ENCODE measurements around the gene RNPEP. TPM values are rescaled to one million over a fixed set of nuclear protein-coding genes. Genes with fewer than 3 reads are reported as not detected.

Gene RNPEP
- total and polyA plus RNA-seq, 4 donors, result 40.7 to 74.9 (median 47.5) TPM

DNA sequence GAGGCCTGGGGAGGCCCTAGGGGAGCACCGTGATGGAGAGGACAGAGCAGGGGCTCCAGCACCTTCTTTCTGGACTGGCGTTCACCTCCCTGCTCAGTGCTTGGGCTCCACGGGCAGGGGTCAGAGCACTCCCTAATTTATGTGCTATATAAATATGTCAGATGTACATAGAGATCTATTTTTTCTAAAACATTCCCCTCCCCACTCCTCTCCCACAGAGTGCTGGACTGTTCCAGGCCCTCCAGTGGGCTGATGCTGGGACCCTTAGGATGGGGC is 33.2 kb downstream of the RNPEP start:
- H3K36me3 ChIP-seq (ENCODE audit: control insufficient read depth in 4 of 4, insufficient read depth in 4 of 4, low read length in 4 of 4), result peaks cover 0 to 11% (median 0%) of the 10 kb centered on the region in 4 donors
- H3K4me1 ChIP-seq (ENCODE audit: control insufficient read depth in 5 of 5, insufficient read depth in 5 of 5, low read length in 5 of 5), result peaks cover 0 to 10% (median 0%) of the 10 kb centered on the region in 5 donors
- H3K27ac ChIP-seq (ENCODE audit: low read depth in 1 of 2, low read length in 1 of 2), result peak overlapping the region in 1 of 2 donors; percentile 51
- WGBS, 2 donors, result 66 to 67% methylated on average over 3 of the region's 3 CpGs
- DNase-seq, result no peak
- no peak overlapping the region for H3K9ac ChIP-seq (ENCODE audit: insufficient read depth in 1 of 2, low read length in 2 of 2)
- no peaks in the 10 kb centered on the region for H3K9me3 ChIP-seq (ENCODE audit: control insufficient read depth in 4 of 4, insufficient read depth in 3 of 4, low read length in 3 of 4)
- no peak for ATAC-seq (ENCODE audit: insufficient read depth, low FRiP score)
- H3K27me3 ChIP-seq (ENCODE audit: control insufficient read depth in 3 of 3, insufficient read depth in 3 of 3, low read length in 2 of 3), result no peaks in the 10 kb centered on the region
- no peak overlapping the region for H3K4me3 ChIP-seq
- TF ChIP-seq, protein P1, sequence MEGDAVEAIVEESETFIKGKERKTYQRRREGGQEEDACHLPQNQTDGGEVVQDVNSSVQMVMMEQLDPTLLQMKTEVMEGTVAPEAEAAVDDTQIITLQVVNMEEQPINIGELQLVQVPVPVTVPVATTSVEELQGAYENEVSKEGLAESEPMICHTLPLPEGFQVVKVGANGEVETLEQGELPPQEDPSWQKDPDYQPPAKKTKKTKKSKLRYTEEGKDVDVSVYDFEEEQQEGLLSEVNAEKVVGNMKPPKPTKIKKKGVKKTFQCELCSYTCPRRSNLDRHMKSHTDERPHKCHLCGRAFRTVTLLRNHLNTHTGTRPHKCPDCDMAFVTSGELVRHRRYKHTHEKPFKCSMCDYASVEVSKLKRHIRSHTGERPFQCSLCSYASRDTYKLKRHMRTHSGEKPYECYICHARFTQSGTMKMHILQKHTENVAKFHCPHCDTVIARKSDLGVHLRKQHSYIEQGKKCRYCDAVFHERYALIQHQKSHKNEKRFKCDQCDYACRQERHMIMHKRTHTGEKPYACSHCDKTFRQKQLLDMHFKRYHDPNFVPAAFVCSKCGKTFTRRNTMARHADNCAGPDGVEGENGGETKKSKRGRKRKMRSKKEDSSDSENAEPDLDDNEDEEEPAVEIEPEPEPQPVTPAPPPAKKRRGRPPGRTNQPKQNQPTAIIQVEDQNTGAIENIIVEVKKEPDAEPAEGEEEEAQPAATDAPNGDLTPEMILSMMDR (IDR thresholded peaks at IDR 0.05; ENCODE audit: control extremely low read depth, extremely low read depth), result no peak

DNA sequence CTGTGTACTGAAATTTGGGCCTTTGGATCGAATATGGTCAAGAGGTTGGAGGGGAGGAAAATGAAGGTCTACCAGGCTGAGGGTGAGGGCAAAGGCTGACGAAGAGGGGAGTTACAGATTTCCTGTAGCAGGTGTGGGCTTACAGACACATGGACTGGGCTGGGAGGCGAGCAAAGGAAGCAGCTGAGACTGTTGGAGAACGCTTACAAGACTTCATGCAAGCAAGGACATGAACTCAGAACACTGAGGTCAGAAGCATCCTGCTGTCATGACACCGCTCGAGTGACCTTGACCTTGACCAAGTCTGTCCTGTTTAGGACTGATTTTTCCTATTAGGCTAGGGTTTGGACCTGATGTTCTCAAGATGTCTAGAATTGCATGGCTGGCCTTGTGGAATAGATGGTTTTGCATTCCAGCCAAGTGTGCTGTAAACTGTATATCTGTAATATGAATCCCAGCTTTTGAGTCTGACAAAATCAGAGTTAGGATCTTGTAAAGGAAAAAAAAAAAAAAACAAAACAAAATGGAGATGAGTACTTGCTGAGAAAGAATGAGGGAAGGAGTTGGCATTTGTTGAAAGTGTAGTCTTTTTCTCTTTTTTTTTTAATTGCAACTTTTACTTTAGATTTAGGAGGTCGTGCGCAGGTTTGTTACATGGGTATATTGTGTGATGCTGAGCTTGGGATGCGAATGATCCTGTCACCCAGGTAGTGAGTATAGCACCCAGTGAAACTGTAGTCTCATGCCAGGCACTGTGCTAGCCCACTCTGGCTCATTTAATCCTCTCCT is 33.8 kb downstream of the RNPEP start:
- no peak overlapping the region for H3K9ac ChIP-seq (ENCODE audit: insufficient read depth in 1 of 2, low read length in 2 of 2)

DNA sequence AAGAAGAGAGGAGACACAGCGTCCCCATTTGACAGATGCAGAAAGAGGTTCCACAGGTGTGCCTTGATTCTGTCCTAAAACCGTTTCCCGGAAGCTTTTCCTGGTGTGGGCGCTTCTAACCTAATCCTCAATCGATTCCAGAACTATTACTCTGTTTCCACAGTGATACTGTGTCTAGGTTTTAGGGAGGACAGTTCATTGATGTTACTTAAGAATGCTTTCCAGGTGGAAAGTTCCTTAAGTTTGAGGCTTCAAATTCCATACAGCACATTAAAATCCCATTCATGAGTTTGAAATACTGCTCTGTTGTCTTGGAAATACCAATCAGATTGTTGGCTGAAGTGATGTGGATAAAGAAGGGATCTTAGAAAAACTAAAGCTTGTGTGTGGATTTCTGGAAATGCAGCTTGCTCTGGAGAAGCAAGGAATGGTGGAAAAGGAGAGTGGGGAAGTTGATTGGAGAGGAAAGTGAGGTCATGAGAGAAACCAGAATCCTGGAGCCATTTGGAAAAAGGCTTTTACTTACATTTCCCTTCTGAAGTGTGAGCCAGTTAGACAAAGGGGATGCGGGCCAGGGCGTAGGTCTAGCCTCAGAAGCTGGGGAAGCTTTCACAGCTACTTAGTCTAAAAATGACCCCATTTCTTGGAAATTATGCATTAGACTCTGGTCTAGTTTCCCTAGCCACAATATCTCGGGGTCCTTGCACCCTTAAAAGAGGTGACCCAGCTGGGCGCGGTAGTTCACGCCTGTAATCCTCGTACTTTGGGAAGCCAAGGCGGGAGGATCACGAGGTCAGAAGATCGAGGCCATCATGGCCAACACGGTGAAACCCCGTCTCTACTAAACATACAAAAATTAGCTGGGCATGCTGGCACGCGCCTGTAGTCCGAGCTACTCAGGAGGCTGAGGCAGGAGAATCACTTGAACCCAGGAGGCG is 34.6 kb downstream of the RNPEP start:
- DNase-seq, result peak in 1 of 3 donors; percentile 18
- peaks cover 0 to 10% (median 0%) of the 10 kb centered on the region in 5 donors for H3K4me1 ChIP-seq (ENCODE audit: control insufficient read depth in 5 of 5, insufficient read depth in 5 of 5, low read length in 5 of 5)
- no peaks in the 10 kb centered on the region for H3K27me3 ChIP-seq (ENCODE audit: control insufficient read depth in 3 of 3, insufficient read depth in 3 of 3, low read length in 2 of 3)
- peaks cover 0 to 11% (median 0%) of the 10 kb centered on the region in 4 donors for H3K36me3 ChIP-seq (ENCODE audit: control insufficient read depth in 4 of 4, insufficient read depth in 4 of 4, low read length in 4 of 4)
- H3K27ac ChIP-seq (ENCODE audit: low read depth in 1 of 2, low read length in 1 of 2), result peak overlapping the region in 1 of 2 donors; percentile 81
- TF ChIP-seq, protein P1 (IDR thresholded peaks at IDR 0.05; ENCODE audit: control extremely low read depth, extremely low read depth), result no peak
- no peak overlapping the region for H3K4me3 ChIP-seq
- no peak overlapping the region for H3K9ac ChIP-seq (ENCODE audit: insufficient read depth in 1 of 2, low read length in 2 of 2)
- 76 to 96% methylated on average over 21 of the region's 21 CpGs for WGBS, 2 donors
- ATAC-seq (ENCODE audit: insufficient read depth, low FRiP score), result no peak
- H3K9me3 ChIP-seq (ENCODE audit: control insufficient read depth in 4 of 4, insufficient read depth in 3 of 4, low read length in 3 of 4), result no peaks in the 10 kb centered on the region

More for the DNA sequence above, 33.8 kb downstream of the RNPEP start:
- H3K27me3 ChIP-seq (ENCODE audit: control insufficient read depth in 3 of 3, insufficient read depth in 3 of 3, low read length in 2 of 3), result no peaks in the 10 kb centered on the region
- ATAC-seq (ENCODE audit: insufficient read depth, low FRiP score) (no peak), DNase-seq (peak in 1 of 3 donors; percentile 34)
- TF ChIP-seq, protein P1 (IDR thresholded peaks at IDR 0.05; ENCODE audit: control extremely low read depth, extremely low read depth), result no peak
- H3K27ac ChIP-seq (ENCODE audit: low read depth in 1 of 2, low read length in 1 of 2), result peak overlapping the region in 1 of 2 donors; percentile 37
- H3K36me3 ChIP-seq (ENCODE audit: control insufficient read depth in 4 of 4, insufficient read depth in 4 of 4, low read length in 4 of 4), result peaks cover 0 to 11% (median 0%) of the 10 kb centered on the region in 4 donors
- H3K4me3 ChIP-seq, result no peak overlapping the region
- H3K9me3 ChIP-seq (ENCODE audit: control insufficient read depth in 4 of 4, insufficient read depth in 3 of 4, low read length in 3 of 4), result no peaks in the 10 kb centered on the region
- peaks cover 0 to 10% (median 0%) of the 10 kb centered on the region in 5 donors for H3K4me1 ChIP-seq (ENCODE audit: control insufficient read depth in 5 of 5, insufficient read depth in 5 of 5, low read length in 5 of 5)
- WGBS, 2 donors, result 80 to 86% methylated on average over 9 of the region's 9 CpGs
